ENCODE results near the gene NAMPT.

NAMPT gene

DNA sequence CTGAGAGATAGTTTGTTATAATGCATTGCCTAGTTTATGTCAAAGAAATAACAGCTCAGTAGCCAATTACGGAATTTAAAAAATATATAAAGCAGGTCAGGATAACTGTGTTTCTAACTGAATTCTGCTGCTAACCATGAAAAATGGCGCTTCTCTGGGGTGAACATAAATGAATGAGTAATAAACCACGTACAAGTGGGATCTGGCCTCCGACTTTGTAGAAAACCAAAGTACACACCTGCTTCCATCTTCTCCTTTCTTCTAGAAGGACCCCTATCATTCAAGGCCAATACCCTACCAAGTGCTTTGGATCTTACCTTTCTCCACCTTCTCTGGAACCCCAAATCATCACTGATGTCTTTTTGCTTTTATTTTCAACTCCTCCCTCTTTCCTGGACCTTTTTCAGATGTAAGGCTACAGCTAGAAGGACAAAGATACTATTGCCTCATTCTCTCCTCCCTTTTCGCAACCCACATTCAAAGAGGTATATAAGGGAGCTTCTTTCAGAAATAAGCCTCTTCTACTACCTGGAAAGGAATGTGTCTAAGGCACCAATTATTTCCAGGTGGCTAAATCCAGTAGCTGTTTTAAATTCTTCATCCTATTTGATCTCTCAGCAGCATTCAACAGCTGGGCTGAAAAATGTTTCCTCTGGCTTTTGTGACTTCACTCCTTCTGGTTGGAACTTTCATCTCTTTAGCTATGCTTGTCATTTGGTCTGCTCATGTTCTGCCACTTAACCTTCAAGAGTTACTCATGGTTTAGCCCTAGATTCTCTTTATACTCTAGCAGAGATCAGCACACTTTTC lies 37.7 kb downstream of the NAMPT start:
- Histone ChIP-seq H3K9ac (ENCODE audit: low read length in 5 of 5) (no peak overlapping the region), H3K9me3 (ENCODE audit: control insufficient read depth in 5 of 5, low read length in 5 of 5) (peaks cover 0 to 5% (median 0%) of the 10 kb centered on the region in 5 donors), H3K36me3 (ENCODE audit: control insufficient read depth in 5 of 5, insufficient read depth in 5 of 5, low read length in 5 of 5) (peaks cover 21 to 36% (median 26%) of the 10 kb centered on the region in 5 donors), H3K27ac (ENCODE audit: low read depth, low read length) (no peak overlapping the region), H3K27me3 (ENCODE audit: control insufficient read depth in 5 of 5, insufficient read depth in 4 of 5, low read length in 5 of 5) (no peaks in the 10 kb centered on the region), H3K4me1 (ENCODE audit: control insufficient read depth in 5 of 5, insufficient read depth in 5 of 5, low read length in 5 of 5) (peaks cover 0 to 2% (median 0%) of the 10 kb centered on the region in 5 donors), H3K4me3 (ENCODE audit: low read depth in 1 of 5, low read length in 5 of 5) (no peak overlapping the region)

DNA sequence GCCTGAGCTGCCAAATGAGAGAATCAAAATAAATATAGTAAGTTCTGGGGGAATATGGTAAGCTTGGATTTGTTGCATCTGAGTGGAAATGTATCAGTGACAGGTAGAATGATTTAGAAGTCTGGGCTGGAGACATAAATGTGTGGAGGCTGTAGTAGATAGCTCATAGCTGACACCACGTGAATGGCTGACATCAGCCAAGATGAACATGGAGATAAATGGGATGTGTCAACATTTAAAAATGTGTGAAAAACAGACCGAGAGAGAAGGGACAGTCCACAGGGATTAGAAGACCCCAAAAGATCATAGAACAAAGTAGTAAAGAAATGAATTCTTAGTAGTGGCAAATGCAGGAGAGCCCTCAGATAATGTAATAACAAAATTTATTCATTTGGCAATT lies 40.9 kb downstream of the NAMPT start:
- H3K9ac ChIP-seq (ENCODE audit: low read length in 5 of 5): no peak overlapping the region
- peaks cover 0 to 5% (median 0%) of the 10 kb centered on the region in 5 donors for H3K9me3 ChIP-seq (ENCODE audit: control insufficient read depth in 5 of 5, low read length in 5 of 5)
- H3K36me3 ChIP-seq (ENCODE audit: control insufficient read depth in 5 of 5, insufficient read depth in 5 of 5, low read length in 5 of 5): peaks cover 7 to 16% (median 13%) of the 10 kb centered on the region in 5 donors
- H3K27me3 ChIP-seq (ENCODE audit: control insufficient read depth in 5 of 5, insufficient read depth in 4 of 5, low read length in 5 of 5): no peaks in the 10 kb centered on the region
- no peak overlapping the region for H3K27ac ChIP-seq (ENCODE audit: low read depth, low read length)
- H3K4me3 ChIP-seq (ENCODE audit: low read depth in 1 of 5, low read length in 5 of 5): no peak overlapping the region
- H3K4me1 ChIP-seq (ENCODE audit: control insufficient read depth in 5 of 5, insufficient read depth in 5 of 5, low read length in 5 of 5): peaks cover 0 to 2% (median 0%) of the 10 kb centered on the region in 5 donors

DNA sequence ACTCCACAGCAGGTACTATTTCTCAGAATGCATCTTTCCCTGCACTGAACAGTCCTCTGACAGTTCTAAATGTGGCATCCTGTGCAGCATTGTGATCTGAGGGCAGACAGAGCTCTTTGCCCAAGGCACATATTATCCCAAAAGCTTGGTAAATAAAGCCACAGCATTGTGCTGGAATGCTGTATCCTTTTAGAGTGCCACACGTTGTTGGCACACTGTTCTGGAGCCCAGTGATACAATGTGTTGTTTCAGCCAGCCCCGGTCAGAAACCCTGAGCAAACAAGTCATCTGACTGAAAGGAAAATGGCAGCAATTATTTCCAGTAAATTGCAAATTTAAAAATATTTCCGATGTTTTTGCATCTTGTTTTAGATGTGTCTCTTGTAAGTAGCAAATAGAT lies 45.4 kb downstream of the NAMPT start:
- Histone ChIP-seq H3K27ac (ENCODE audit: low read depth, low read length) (no peak overlapping the region), H3K4me3 (ENCODE audit: low read depth in 1 of 5, low read length in 5 of 5) (no peak overlapping the region), H3K4me1 (ENCODE audit: control insufficient read depth in 5 of 5, insufficient read depth in 5 of 5, low read length in 5 of 5) (peaks cover 0 to 7% (median 3%) of the 10 kb centered on the region in 5 donors), H3K27me3 (ENCODE audit: control insufficient read depth in 5 of 5, insufficient read depth in 4 of 5, low read length in 5 of 5) (no peaks in the 10 kb centered on the region), H3K36me3 (ENCODE audit: control insufficient read depth in 5 of 5, insufficient read depth in 5 of 5, low read length in 5 of 5) (no peaks in the 10 kb centered on the region), H3K9me3 (ENCODE audit: control insufficient read depth in 5 of 5, low read length in 5 of 5) (no peaks in the 10 kb centered on the region), H3K9ac (ENCODE audit: low read length in 5 of 5) (no peak overlapping the region)

DNA sequence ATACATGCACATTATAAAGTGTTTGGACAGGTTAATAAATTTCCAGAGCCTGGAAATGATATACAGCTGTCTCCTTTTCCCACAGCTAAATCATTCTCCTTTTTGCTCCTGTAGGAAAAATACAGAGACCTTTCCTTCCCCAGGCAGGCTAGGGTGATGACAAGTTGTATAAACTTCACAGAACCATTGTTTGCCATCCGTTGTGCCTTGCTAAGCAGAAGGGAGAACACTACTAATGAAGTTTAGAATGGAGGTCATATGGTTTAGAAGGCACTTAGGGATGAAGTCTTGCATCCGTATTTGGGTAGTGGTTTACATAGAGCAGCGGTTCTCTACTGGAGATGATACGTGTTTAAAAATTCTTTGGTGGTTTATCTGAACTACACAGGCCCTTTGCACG lies 46.0 kb downstream of the NAMPT start:
- Histone ChIP-seq H3K4me1 (ENCODE audit: control insufficient read depth in 5 of 5, insufficient read depth in 5 of 5, low read length in 5 of 5) (peaks cover 0 to 7% (median 3%) of the 10 kb centered on the region in 5 donors), H3K9ac (ENCODE audit: low read length in 5 of 5) (no peak overlapping the region), H3K4me3 (ENCODE audit: low read depth in 1 of 5, low read length in 5 of 5) (no peak overlapping the region), H3K9me3 (ENCODE audit: control insufficient read depth in 5 of 5, low read length in 5 of 5) (no peaks in the 10 kb centered on the region), H3K36me3 (ENCODE audit: control insufficient read depth in 5 of 5, insufficient read depth in 5 of 5, low read length in 5 of 5) (no peaks in the 10 kb centered on the region), H3K27me3 (ENCODE audit: control insufficient read depth in 5 of 5, insufficient read depth in 4 of 5, low read length in 5 of 5) (no peaks in the 10 kb centered on the region), H3K27ac (ENCODE audit: low read depth, low read length) (no peak overlapping the region)

DNA sequence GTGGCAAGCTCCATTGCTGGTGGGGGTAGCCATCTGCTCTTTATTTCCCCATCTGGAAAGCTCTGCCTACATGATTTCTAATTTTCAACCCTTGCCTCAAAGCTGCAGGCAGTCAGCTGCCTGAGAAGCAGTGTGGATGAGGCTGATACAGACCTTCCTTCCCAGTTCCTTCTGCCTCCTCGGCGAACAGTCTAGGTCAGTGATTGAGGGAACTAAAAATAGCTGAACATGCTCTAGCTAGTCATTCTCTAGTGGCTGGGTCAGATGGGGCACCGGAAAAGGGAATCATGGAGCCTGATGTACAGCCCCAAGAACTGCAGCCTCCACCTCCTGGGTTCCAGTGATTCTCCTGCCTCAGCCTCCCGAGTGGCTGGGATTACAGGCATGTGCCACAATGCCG lies 48.7 kb downstream of the NAMPT start:
- H3K9ac ChIP-seq (ENCODE audit: low read length in 5 of 5): no peak overlapping the region
- peaks cover 0 to 7% (median 3%) of the 10 kb centered on the region in 5 donors for H3K4me1 ChIP-seq (ENCODE audit: control insufficient read depth in 5 of 5, insufficient read depth in 5 of 5, low read length in 5 of 5)
- no peak overlapping the region for H3K4me3 ChIP-seq (ENCODE audit: low read depth in 1 of 5, low read length in 5 of 5)
- H3K9me3 ChIP-seq (ENCODE audit: control insufficient read depth in 5 of 5, low read length in 5 of 5): no peaks in the 10 kb centered on the region
- no peak overlapping the region for H3K27ac ChIP-seq (ENCODE audit: low read depth, low read length)
- no peaks in the 10 kb centered on the region for H3K36me3 ChIP-seq (ENCODE audit: control insufficient read depth in 5 of 5, insufficient read depth in 5 of 5, low read length in 5 of 5)
- H3K27me3 ChIP-seq (ENCODE audit: control insufficient read depth in 5 of 5, insufficient read depth in 4 of 5, low read length in 5 of 5): no peaks in the 10 kb centered on the region

DNA sequence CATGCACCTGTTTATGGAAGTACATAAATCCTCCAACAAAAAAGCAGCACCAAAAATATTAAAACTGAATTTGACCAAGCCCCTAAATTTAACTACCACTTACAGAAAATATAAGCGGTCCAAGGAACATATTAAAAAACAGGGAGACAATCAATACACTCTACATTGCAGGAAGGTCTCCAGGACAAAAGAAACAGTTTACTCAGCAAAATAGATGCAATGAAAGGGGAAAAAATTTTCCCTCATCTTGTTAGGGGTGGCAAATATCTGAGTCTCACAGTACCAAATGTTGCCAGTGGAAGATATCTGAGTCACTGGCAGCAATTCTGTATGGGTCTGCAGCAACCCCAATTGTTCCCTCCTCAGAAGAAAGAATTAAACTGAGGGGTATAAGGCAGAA lies 50.4 kb downstream of the NAMPT start:
- H3K9me3 ChIP-seq (ENCODE audit: control insufficient read depth in 5 of 5, low read length in 5 of 5): no peaks in the 10 kb centered on the region
- H3K27ac ChIP-seq (ENCODE audit: low read depth, low read length): no peak overlapping the region
- no peaks in the 10 kb centered on the region for H3K36me3 ChIP-seq (ENCODE audit: control insufficient read depth in 5 of 5, insufficient read depth in 5 of 5, low read length in 5 of 5)
- no peak overlapping the region for H3K4me3 ChIP-seq (ENCODE audit: low read depth in 1 of 5, low read length in 5 of 5)
- H3K27me3 ChIP-seq (ENCODE audit: control insufficient read depth in 5 of 5, insufficient read depth in 4 of 5, low read length in 5 of 5): no peaks in the 10 kb centered on the region
- H3K9ac ChIP-seq (ENCODE audit: low read length in 5 of 5): no peak overlapping the region
- H3K4me1 ChIP-seq (ENCODE audit: control insufficient read depth in 5 of 5, insufficient read depth in 5 of 5, low read length in 5 of 5): peaks cover 0 to 7% (median 3%) of the 10 kb centered on the region in 5 donors

DNA sequence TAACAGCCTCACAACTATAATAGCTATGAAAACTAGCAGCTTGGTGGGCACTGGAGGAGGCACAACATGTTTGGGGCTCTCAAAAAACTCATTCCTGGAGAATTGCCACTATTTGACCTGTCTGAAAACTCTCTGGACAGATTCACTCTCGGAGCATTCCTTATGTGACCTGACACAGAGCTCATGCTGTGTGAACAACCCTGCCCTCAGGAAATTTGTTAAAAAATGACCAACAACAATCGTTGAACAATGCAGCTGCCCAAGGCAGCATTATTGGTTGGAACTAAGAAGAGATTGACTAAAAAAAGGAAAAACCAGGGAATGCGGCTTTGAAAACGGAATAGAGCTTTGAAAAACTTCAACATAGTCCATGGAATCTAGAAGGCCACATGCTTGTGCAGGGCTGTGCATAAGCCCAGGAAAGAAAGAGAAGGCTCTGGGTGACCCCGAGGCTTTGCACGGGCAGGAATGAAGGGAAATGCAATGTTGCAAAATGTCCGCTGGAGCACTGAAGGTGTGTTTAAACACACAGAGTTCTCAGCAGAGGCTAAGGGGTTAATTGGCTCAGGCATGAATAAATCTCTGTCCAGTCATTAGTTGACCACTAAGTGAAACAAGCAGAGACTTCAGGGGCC lies 52.8 kb downstream of the NAMPT start:
- Histone ChIP-seq H3K27ac (ENCODE audit: low read depth, low read length) (no peak overlapping the region), H3K27me3 (ENCODE audit: control insufficient read depth in 5 of 5, insufficient read depth in 4 of 5, low read length in 5 of 5) (no peaks in the 10 kb centered on the region), H3K9me3 (ENCODE audit: control insufficient read depth in 5 of 5, low read length in 5 of 5) (no peaks in the 10 kb centered on the region), H3K4me3 (ENCODE audit: low read depth in 1 of 5, low read length in 5 of 5) (no peak overlapping the region), H3K9ac (ENCODE audit: low read length in 5 of 5) (no peak overlapping the region), H3K36me3 (ENCODE audit: control insufficient read depth in 5 of 5, insufficient read depth in 5 of 5, low read length in 5 of 5) (no peaks in the 10 kb centered on the region), H3K4me1 (ENCODE audit: control insufficient read depth in 5 of 5, insufficient read depth in 5 of 5, low read length in 5 of 5) (peaks cover 0 to 7% (median 3%) of the 10 kb centered on the region in 5 donors)

DNA sequence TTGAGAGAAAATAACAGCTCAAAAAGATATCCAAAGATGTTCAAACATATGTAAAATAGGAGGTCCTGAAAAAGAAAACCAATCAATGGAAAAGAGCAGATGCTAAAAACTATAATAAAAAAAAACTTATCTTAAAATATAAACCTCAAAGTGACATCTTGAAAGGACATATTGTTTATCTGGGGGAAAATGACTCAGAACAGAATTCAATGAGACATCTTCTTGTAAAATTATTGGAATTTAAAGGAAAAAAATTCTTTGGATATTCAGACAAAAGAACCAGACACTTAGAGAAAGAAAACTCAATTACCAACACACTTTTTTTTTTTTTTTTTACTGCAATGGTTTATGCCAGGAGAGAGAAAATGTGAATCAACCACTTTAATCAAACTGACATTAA lies 58.9 kb downstream of the NAMPT start:
- Histone ChIP-seq H3K27me3 (ENCODE audit: control insufficient read depth in 5 of 5, insufficient read depth in 4 of 5, low read length in 5 of 5) (no peaks in the 10 kb centered on the region), H3K4me1 (ENCODE audit: control insufficient read depth in 5 of 5, insufficient read depth in 5 of 5, low read length in 5 of 5) (peaks cover 0 to 16% (median 12%) of the 10 kb centered on the region in 5 donors), H3K9me3 (ENCODE audit: control insufficient read depth in 5 of 5, low read length in 5 of 5) (no peaks in the 10 kb centered on the region), H3K4me3 (ENCODE audit: low read depth in 1 of 5, low read length in 5 of 5) (no peak overlapping the region), H3K36me3 (ENCODE audit: control insufficient read depth in 5 of 5, insufficient read depth in 5 of 5, low read length in 5 of 5) (no peaks in the 10 kb centered on the region), H3K27ac (ENCODE audit: low read depth, low read length) (no peak overlapping the region), H3K9ac (ENCODE audit: low read length in 5 of 5) (no peak overlapping the region)

DNA sequence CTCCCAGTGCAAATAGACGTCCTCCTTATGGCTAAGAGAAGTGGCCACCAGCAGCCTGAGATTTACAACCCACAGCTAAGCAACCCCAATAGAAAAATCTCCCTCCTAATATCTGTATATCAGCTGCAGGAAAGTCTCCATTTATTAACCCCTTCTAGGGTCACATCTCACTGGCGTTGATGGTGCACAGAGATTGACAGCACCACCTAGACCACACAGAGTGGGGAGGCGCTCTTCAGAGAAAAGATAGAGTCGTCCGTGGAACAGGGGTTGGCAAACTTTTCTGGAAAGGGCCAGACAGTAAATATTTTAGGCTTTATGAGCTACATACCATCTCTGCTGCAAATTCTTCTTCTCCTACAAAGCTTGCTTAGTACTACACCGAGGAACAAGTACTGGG lies 60.0 kb downstream of the NAMPT start:
- Histone ChIP-seq H3K36me3 (ENCODE audit: control insufficient read depth in 5 of 5, insufficient read depth in 5 of 5, low read length in 5 of 5) (no peaks in the 10 kb centered on the region), H3K27me3 (ENCODE audit: control insufficient read depth in 5 of 5, insufficient read depth in 4 of 5, low read length in 5 of 5) (no peaks in the 10 kb centered on the region), H3K9me3 (ENCODE audit: control insufficient read depth in 5 of 5, low read length in 5 of 5) (no peaks in the 10 kb centered on the region), H3K4me3 (ENCODE audit: low read depth in 1 of 5, low read length in 5 of 5) (no peak overlapping the region), H3K4me1 (ENCODE audit: control insufficient read depth in 5 of 5, insufficient read depth in 5 of 5, low read length in 5 of 5) (peaks cover 0 to 18% (median 12%) of the 10 kb centered on the region in 5 donors), H3K27ac (ENCODE audit: low read depth, low read length) (no peak overlapping the region), H3K9ac (ENCODE audit: low read length in 5 of 5) (no peak overlapping the region)

DNA sequence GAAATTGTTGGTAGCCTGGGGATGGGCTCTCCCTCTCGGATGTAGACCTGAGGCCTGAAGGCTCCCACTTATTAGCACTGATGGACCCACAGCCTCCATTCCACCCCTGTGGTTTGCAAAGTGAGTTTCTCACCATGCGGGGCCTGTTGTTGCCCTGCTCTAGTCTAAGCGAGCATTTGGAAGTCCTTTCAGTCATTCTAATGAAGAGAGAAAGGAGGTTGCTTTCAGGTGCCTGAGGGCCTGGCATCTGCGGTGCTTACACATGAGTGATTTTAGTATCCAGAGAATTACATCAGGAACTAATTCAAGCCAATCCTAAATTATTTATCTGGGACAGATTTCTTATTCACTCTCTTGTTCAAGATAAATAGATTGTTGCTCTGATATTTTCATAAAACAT lies 61.6 kb downstream of the NAMPT start:
- Histone ChIP-seq H3K4me3 (ENCODE audit: low read depth in 1 of 5, low read length in 5 of 5) (no peak overlapping the region), H3K9ac (ENCODE audit: low read length in 5 of 5) (peak overlapping the region in 1 of 5 donors; percentile 44), H3K27me3 (ENCODE audit: control insufficient read depth in 5 of 5, insufficient read depth in 4 of 5, low read length in 5 of 5) (no peaks in the 10 kb centered on the region), H3K36me3 (ENCODE audit: control insufficient read depth in 5 of 5, insufficient read depth in 5 of 5, low read length in 5 of 5) (no peaks in the 10 kb centered on the region), H3K27ac (ENCODE audit: low read depth, low read length) (peak overlapping the region; percentile 8), H3K9me3 (ENCODE audit: control insufficient read depth in 5 of 5, low read length in 5 of 5) (no peaks in the 10 kb centered on the region), H3K4me1 (ENCODE audit: control insufficient read depth in 5 of 5, insufficient read depth in 5 of 5, low read length in 5 of 5) (peaks cover 0 to 33% (median 15%) of the 10 kb centered on the region in 5 donors)

Data from subcutaneous abdominal adipose tissue (tissue), 5 donors.